Vagina (tissue), 2 donors: Measurements from ENCODE around the gene RPP14.

ENCODE experiments used
- POLR2A ChIP-seq, 2 donors: fragments of 450-650 bp; IDR thresholded peaks; one replicate each; pipeline ENCODE4 v1.6.1; 2017; ENCODE audit warnings: antibody characterized with exemption in 2 of 2, mild to moderate bottlenecking in 2 of 2, moderate library complexity in 2 of 2
- POLR2AphosphoS5 ChIP-seq, 2 donors: sonication (generic); formaldehyde crosslinking; IDR thresholded peaks; one replicate each; pipeline ENCODE4 v1.9.0; 2017; ENCODE audit warnings: antibody characterized with exemption in 2 of 2, mild to moderate bottlenecking in 2 of 2, low read depth in 1 of 2; ENCODE audit not compliant: insufficient read depth in 1 of 2
- TF ChIP-seq, protein P1 (sequence below), 3 experiments: fragments of 450-650 bp in 2 of 3; fragments of 200-600 bp in 1 of 3; sonication (generic) in 1 of 3; IDR thresholded peaks; one replicate each; pipeline ENCODE4 v1.5.1; 2017 to 2019; ENCODE audit warnings: antibody characterized with exemption in 3 of 3, mild to moderate bottlenecking in 2 of 3, moderate library complexity in 2 of 3

DNA sequence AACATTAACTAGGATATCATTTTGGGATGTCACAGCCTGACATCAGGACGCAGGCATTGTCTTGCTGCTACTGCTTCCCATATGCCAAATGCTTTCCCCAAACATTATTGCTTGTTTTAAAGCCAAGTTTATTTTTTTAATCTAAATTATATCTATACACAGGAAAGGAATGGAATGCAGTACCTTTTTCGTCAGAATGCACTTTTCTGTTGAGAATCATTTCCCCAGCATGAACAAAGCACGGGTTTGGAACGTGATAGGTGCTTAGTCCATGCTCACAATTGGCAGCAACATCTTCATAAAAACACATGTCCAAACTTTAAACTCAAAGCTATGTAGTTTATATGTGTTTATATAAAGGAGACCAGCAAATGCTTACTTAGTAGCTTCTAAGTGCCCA, 52.8 kb downstream of the RPP14 start:
- TF ChIP-seq, protein P1, sequence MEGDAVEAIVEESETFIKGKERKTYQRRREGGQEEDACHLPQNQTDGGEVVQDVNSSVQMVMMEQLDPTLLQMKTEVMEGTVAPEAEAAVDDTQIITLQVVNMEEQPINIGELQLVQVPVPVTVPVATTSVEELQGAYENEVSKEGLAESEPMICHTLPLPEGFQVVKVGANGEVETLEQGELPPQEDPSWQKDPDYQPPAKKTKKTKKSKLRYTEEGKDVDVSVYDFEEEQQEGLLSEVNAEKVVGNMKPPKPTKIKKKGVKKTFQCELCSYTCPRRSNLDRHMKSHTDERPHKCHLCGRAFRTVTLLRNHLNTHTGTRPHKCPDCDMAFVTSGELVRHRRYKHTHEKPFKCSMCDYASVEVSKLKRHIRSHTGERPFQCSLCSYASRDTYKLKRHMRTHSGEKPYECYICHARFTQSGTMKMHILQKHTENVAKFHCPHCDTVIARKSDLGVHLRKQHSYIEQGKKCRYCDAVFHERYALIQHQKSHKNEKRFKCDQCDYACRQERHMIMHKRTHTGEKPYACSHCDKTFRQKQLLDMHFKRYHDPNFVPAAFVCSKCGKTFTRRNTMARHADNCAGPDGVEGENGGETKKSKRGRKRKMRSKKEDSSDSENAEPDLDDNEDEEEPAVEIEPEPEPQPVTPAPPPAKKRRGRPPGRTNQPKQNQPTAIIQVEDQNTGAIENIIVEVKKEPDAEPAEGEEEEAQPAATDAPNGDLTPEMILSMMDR (IDR thresholded peaks at IDR 0.05) = no peak
- TF ChIP-seq POLR2AphosphoS5 (IDR thresholded peaks at IDR 0.05; ENCODE audit: insufficient read depth in 1 of 2, low read depth in 1 of 2) = no peak
- no peak for TF ChIP-seq POLR2A (IDR thresholded peaks at IDR 0.05)
